Liver (tissue), 3 donors: ENCODE measurements around the gene SEMA3C.

Source experiments
- FOXA2 ChIP-seq: IDR thresholded peaks from 2 replicates; pipeline ENCODE4 v1.6.1; 2016; ENCODE audit warnings: antibody characterized with exemption
- GABPA ChIP-seq, 2 donors: IDR thresholded peaks in 1 of 2; conservative IDR thresholded peaks in 1 of 2; 2 replicates each; pipeline ENCODE4 v1.6.1; 2016; ENCODE audit warnings: antibody characterized with exemption in 2 of 2, mild to moderate bottlenecking in 1 of 2, moderate library complexity in 1 of 2
- MAX ChIP-seq: IDR thresholded peaks from 2 replicates; pipeline ENCODE4 v1.6.1; 2016; ENCODE audit warnings: antibody characterized with exemption
- RAD21 ChIP-seq, 2 donors: IDR thresholded peaks; 2 replicates each; pipeline ENCODE4 v1.6.1; 2016; ENCODE audit warnings: antibody characterized with exemption in 2 of 2, mild to moderate bottlenecking in 2 of 2
- SP1 ChIP-seq: IDR thresholded peaks from 2 replicates; pipeline ENCODE4 v1.6.1; 2018; ENCODE audit warnings: antibody characterized with exemption, mild to moderate bottlenecking
- TAF1 ChIP-seq: conservative IDR thresholded peaks from 2 replicates; pipeline ENCODE4 v1.6.1; 2016; ENCODE audit warnings: antibody characterized with exemption, mild to moderate bottlenecking
- YY1 ChIP-seq: IDR thresholded peaks from 2 replicates; pipeline ENCODE4 v1.6.1; 2016; ENCODE audit warnings: antibody characterized with exemption, mild to moderate bottlenecking
- TF ChIP-seq, protein P1 (sequence below): fragments of 150-350 bp; IDR thresholded peaks from 2 replicates; pipeline ENCODE4 v1.5.1; 2017; ENCODE audit warnings: improper control_type of control experiment, low read depth, low read length; ENCODE audit not compliant: missing input control
- TF ChIP-seq, protein P2 (sequence below): IDR thresholded peaks from 2 replicates; pipeline ENCODE4 v1.6.1; 2016; ENCODE audit warnings: antibody characterized with exemption, mild to moderate bottlenecking
- donor health status: healthy.
- donor health status: healthy.

DNA sequence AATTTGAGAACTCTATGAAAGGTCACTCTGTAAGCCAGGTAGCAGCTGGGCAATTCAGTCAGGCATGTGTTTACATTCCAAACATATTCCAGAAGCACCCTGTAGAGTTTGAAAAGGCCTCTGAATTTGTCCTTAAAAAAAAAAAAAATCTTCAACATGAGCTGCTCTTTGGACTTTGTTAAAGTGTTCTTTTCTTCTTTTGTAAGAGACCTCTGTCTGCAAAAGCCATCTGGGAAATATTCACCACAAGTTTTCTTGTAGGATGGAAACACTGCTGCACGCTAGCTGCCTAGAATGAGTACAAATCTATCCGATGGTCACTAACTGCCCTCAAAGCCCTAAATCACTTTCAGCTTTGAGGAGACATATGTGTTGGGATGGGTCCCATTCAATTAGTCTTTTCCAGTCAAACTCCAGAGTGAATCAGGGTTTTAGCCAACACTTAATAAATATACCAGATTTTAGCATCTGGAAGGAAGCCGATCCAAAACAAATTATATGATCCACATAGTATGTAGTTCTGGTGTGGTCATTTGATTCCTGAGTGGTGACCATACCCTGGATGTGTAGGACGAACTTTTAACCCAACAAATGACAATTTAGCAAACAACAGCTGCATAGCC lies 194.5 kb downstream of the SEMA3C start:
- no peak for TF ChIP-seq SP1
- TF ChIP-seq, protein P1, sequence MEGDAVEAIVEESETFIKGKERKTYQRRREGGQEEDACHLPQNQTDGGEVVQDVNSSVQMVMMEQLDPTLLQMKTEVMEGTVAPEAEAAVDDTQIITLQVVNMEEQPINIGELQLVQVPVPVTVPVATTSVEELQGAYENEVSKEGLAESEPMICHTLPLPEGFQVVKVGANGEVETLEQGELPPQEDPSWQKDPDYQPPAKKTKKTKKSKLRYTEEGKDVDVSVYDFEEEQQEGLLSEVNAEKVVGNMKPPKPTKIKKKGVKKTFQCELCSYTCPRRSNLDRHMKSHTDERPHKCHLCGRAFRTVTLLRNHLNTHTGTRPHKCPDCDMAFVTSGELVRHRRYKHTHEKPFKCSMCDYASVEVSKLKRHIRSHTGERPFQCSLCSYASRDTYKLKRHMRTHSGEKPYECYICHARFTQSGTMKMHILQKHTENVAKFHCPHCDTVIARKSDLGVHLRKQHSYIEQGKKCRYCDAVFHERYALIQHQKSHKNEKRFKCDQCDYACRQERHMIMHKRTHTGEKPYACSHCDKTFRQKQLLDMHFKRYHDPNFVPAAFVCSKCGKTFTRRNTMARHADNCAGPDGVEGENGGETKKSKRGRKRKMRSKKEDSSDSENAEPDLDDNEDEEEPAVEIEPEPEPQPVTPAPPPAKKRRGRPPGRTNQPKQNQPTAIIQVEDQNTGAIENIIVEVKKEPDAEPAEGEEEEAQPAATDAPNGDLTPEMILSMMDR = no peak
- TF ChIP-seq, protein P2, sequence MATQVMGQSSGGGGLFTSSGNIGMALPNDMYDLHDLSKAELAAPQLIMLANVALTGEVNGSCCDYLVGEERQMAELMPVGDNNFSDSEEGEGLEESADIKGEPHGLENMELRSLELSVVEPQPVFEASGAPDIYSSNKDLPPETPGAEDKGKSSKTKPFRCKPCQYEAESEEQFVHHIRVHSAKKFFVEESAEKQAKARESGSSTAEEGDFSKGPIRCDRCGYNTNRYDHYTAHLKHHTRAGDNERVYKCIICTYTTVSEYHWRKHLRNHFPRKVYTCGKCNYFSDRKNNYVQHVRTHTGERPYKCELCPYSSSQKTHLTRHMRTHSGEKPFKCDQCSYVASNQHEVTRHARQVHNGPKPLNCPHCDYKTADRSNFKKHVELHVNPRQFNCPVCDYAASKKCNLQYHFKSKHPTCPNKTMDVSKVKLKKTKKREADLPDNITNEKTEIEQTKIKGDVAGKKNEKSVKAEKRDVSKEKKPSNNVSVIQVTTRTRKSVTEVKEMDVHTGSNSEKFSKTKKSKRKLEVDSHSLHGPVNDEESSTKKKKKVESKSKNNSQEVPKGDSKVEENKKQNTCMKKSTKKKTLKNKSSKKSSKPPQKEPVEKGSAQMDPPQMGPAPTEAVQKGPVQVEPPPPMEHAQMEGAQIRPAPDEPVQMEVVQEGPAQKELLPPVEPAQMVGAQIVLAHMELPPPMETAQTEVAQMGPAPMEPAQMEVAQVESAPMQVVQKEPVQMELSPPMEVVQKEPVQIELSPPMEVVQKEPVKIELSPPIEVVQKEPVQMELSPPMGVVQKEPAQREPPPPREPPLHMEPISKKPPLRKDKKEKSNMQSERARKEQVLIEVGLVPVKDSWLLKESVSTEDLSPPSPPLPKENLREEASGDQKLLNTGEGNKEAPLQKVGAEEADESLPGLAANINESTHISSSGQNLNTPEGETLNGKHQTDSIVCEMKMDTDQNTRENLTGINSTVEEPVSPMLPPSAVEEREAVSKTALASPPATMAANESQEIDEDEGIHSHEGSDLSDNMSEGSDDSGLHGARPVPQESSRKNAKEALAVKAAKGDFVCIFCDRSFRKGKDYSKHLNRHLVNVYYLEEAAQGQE = no peak
- TF ChIP-seq GABPA (IDR thresholded peaks at IDR 0.05 in 1 of 2, conservative IDR thresholded peaks at IDR 0.05 in 1 of 2) = no peak
- TF ChIP-seq MAX = no peak
- no peak for TF ChIP-seq RAD21 (IDR thresholded peaks at IDR 0.05)
- TF ChIP-seq TAF1 = no peak
- TF ChIP-seq YY1 = no peak
- TF ChIP-seq FOXA2 = no peak
